ENCODE data around the gene L1TD1. TPM values are rescaled to one million over a fixed set of nuclear protein-coding genes. Genes with fewer than 3 reads are reported as not detected.

Gene L1TD1
- total RNA-seq, 2 experiments from 2014 or later = 0.07 to 0.09 TPM

- POLR2A ChIA-PET = no interaction called here
- ATAC-seq (no peak), DNase-seq (no peak)
- H3K36me3 Mint-ChIP-seq (ENCODE audit: low read depth) = no peaks in the 10 kb centered on the region
- intact Hi-C loops (cut with DNase I, micrococcal nuclease) = no loop called here
- CTCF ChIA-PET = no interaction called here
- no peaks in the 10 kb centered on the region for H3K9me3 Mint-ChIP-seq (ENCODE audit: low read depth)
- no peak overlapping the region for H3K27ac Mint-ChIP-seq
- H3K4me3 Mint-ChIP-seq = no peak overlapping the region
- H3K27me3 Mint-ChIP-seq = peaks cover 2% of the 10 kb centered on the region
- no peaks in the 10 kb centered on the region for H3K4me1 Mint-ChIP-seq
These were observed 33.7 kb downstream of the L1TD1 start for GRCh38 chr1:62228136-62228882.

GRCh38 chr1:62228883-62229187, 34.2 kb downstream of the L1TD1 start:
- POLR2A ChIA-PET = no interaction called here
- DNase-seq = no peak
- intact Hi-C loops (cut with DNase I, micrococcal nuclease) = no loop called here
- no peaks in the 10 kb centered on the region for H3K36me3 Mint-ChIP-seq (ENCODE audit: low read depth)
- no peak overlapping the region for H3K4me3 Mint-ChIP-seq
- CTCF ChIA-PET = interaction anchor here (0.7 to 1.1 kb wide), 3 partner anchors 23 to 105 kb away, joined by 3 to 4 read pairs (median 3); no protein-coding TSS in a partner anchor
- H3K27me3 Mint-ChIP-seq = peaks cover 2% of the 10 kb centered on the region
- H3K9me3 Mint-ChIP-seq (ENCODE audit: low read depth) = no peaks in the 10 kb centered on the region
- no peaks in the 10 kb centered on the region for H3K4me1 Mint-ChIP-seq
- no peak for ATAC-seq
- H3K27ac Mint-ChIP-seq = no peak overlapping the region

- Mint-ChIP-seq H3K36me3 (ENCODE audit: low read depth) (no peaks in the 10 kb centered on the region), H3K27me3 (peaks cover 2% of the 10 kb centered on the region), H3K4me1 (no peaks in the 10 kb centered on the region), H3K4me3 (no peak overlapping the region), H3K9me3 (ENCODE audit: low read depth) (no peaks in the 10 kb centered on the region), H3K27ac (no peak overlapping the region)
- DNase-seq (no peak), ATAC-seq (no peak)
- ChIA-PET CTCF (interaction anchor here (0.7 to 1.1 kb wide), 3 partner anchors 24 to 106 kb away, joined by 3 to 4 read pairs (median 3); no protein-coding TSS in a partner anchor), POLR2A (interaction anchor here (0.7 kb wide), 1 partner anchor 901 kb away, joined by 3 read pairs; no protein-coding TSS in a partner anchor)
- intact Hi-C loops (cut with DNase I, micrococcal nuclease) = no loop called here
These were observed 34.8 kb downstream of the L1TD1 start for GRCh38 chr1:62229468-62229867.

GRCh38 chr1:62229932-62230331, 35.3 kb downstream of the L1TD1 start:
- CTCF ChIA-PET = interaction anchor here (1.1 kb wide), 1 partner anchor 24 kb away, joined by 4 read pairs; no protein-coding TSS in a partner anchor
- Mint-ChIP-seq H3K4me3 (no peak overlapping the region), H3K36me3 (ENCODE audit: low read depth) (no peaks in the 10 kb centered on the region), H3K27me3 (peaks cover 2% of the 10 kb centered on the region), H3K4me1 (no peaks in the 10 kb centered on the region), H3K27ac (no peak overlapping the region), H3K9me3 (ENCODE audit: low read depth) (no peaks in the 10 kb centered on the region)
- intact Hi-C loops (cut with DNase I, micrococcal nuclease) = no loop called here
- no peak for DNase-seq
- no peak for ATAC-seq
- POLR2A ChIA-PET = interaction anchor here (0.7 kb wide), 1 partner anchor 900 kb away, joined by 3 read pairs; no protein-coding TSS in a partner anchor

GRCh38 chr1:62230718-62231117, 36.1 kb downstream of the L1TD1 start:
- POLR2A ChIA-PET = no interaction called here

GRCh38 chr1:62232871-62233278, 38.2 kb downstream of the L1TD1 start:
- Mint-ChIP-seq H3K27ac (no peak overlapping the region), H3K4me3 (no peak overlapping the region), H3K9me3 (ENCODE audit: low read depth) (no peaks in the 10 kb centered on the region), H3K4me1 (no peaks in the 10 kb centered on the region), H3K36me3 (ENCODE audit: low read depth) (no peaks in the 10 kb centered on the region), H3K27me3 (peaks cover 2% of the 10 kb centered on the region)
- CTCF ChIA-PET = no interaction called here
- DNase-seq = no peak
- no peak for ATAC-seq
- POLR2A ChIA-PET = interaction anchor here (0.7 kb wide), 1 partner anchor 15 kb away, joined by 3 read pairs; no protein-coding TSS in a partner anchor
- intact Hi-C loops (cut with DNase I, micrococcal nuclease) = no loop called here

More at GRCh38 chr1:62230718-62231117, 36.1 kb downstream of the L1TD1 start:
- no peak for ATAC-seq
- H3K9me3 Mint-ChIP-seq (ENCODE audit: low read depth) = no peaks in the 10 kb centered on the region
- H3K36me3 Mint-ChIP-seq (ENCODE audit: low read depth) = no peaks in the 10 kb centered on the region
- H3K4me1 Mint-ChIP-seq = no peaks in the 10 kb centered on the region
- CTCF ChIA-PET = no interaction called here
- DNase-seq = no peak
- H3K27ac Mint-ChIP-seq = no peak overlapping the region
- H3K27me3 Mint-ChIP-seq = peaks cover 2% of the 10 kb centered on the region
- intact Hi-C loops (cut with DNase I, micrococcal nuclease) = no loop called here
- no peak overlapping the region for H3K4me3 Mint-ChIP-seq

- no peak overlapping the region for H3K27ac Mint-ChIP-seq
- H3K36me3 Mint-ChIP-seq (ENCODE audit: low read depth) = no peaks in the 10 kb centered on the region
- H3K4me1 Mint-ChIP-seq = no peaks in the 10 kb centered on the region
- H3K4me3 Mint-ChIP-seq = no peak overlapping the region
- ATAC-seq (no peak), DNase-seq (no peak)
- intact Hi-C loops (cut with DNase I, micrococcal nuclease) = no loop called here
- ChIA-PET POLR2A (no interaction called here), CTCF (no interaction called here)
- H3K9me3 Mint-ChIP-seq (ENCODE audit: low read depth) = no peaks in the 10 kb centered on the region
- H3K27me3 Mint-ChIP-seq = peaks cover 2% of the 10 kb centered on the region
These were observed 39.3 kb downstream of the L1TD1 start for GRCh38 chr1:62233926-62234450.

- Mint-ChIP-seq H3K9me3 (ENCODE audit: low read depth) (no peaks in the 10 kb centered on the region), H3K27ac (no peak overlapping the region), H3K4me3 (no peak overlapping the region), H3K27me3 (peaks cover 2% of the 10 kb centered on the region), H3K36me3 (ENCODE audit: low read depth) (no peaks in the 10 kb centered on the region), H3K4me1 (no peaks in the 10 kb centered on the region)
- CTCF ChIA-PET = no interaction called here
- intact Hi-C loops (cut with DNase I, micrococcal nuclease) = no loop called here
- POLR2A ChIA-PET = no interaction called here
- DNase-seq (peak; percentile 13), ATAC-seq (no peak)
These were observed 40.0 kb downstream of the L1TD1 start for GRCh38 chr1:62234688-62235087.

- Mint-ChIP-seq H3K9me3 (ENCODE audit: low read depth) (no peaks in the 10 kb centered on the region), H3K4me3 (no peak overlapping the region), H3K27me3 (peaks cover 1% of the 10 kb centered on the region), H3K36me3 (ENCODE audit: low read depth) (no peaks in the 10 kb centered on the region), H3K27ac (no peak overlapping the region), H3K4me1 (no peaks in the 10 kb centered on the region)
- ATAC-seq (no peak), DNase-seq (no peak)
- intact Hi-C loops (cut with DNase I, micrococcal nuclease) = no loop called here
- CTCF ChIA-PET = no interaction called here
- POLR2A ChIA-PET = no interaction called here
These were observed 40.9 kb downstream of the L1TD1 start for GRCh38 chr1:62235576-62235975.

GRCh38 chr1:62237361-62237760, 42.7 kb downstream of the L1TD1 start:
- H3K36me3 Mint-ChIP-seq (ENCODE audit: low read depth) = no peaks in the 10 kb centered on the region
- DNase-seq = no peak
- intact Hi-C loops (cut with DNase I, micrococcal nuclease) = no loop called here
- H3K4me1 Mint-ChIP-seq = no peaks in the 10 kb centered on the region
- H3K9me3 Mint-ChIP-seq (ENCODE audit: low read depth) = no peaks in the 10 kb centered on the region
- ATAC-seq = no peak
- H3K4me3 Mint-ChIP-seq = no peak overlapping the region
- POLR2A ChIA-PET = no interaction called here
- CTCF ChIA-PET = no interaction called here
- H3K27me3 Mint-ChIP-seq = no peaks in the 10 kb centered on the region
- no peak overlapping the region for H3K27ac Mint-ChIP-seq

GRCh38 chr1:62237950-62238374, 43.3 kb downstream of the L1TD1 start:
- H3K9me3 Mint-ChIP-seq (ENCODE audit: low read depth) = no peaks in the 10 kb centered on the region
- no peak for ATAC-seq
- H3K4me3 Mint-ChIP-seq = no peak overlapping the region
- CTCF ChIA-PET = no interaction called here
- POLR2A ChIA-PET = no interaction called here
- no peaks in the 10 kb centered on the region for H3K36me3 Mint-ChIP-seq (ENCODE audit: low read depth)
- H3K27ac Mint-ChIP-seq = no peak overlapping the region
- DNase-seq = no peak
- intact Hi-C loops (cut with DNase I, micrococcal nuclease) = no loop called here
- no peaks in the 10 kb centered on the region for H3K4me1 Mint-ChIP-seq
- no peaks in the 10 kb centered on the region for H3K27me3 Mint-ChIP-seq

- H3K27ac Mint-ChIP-seq = no peak overlapping the region
These were observed 43.9 kb downstream of the L1TD1 start for GRCh38 chr1:62238507-62238906.

More at GRCh38 chr1:62238507-62238906, 43.9 kb downstream of the L1TD1 start:
- Mint-ChIP-seq H3K36me3 (ENCODE audit: low read depth) (no peaks in the 10 kb centered on the region), H3K4me3 (no peak overlapping the region), H3K4me1 (no peaks in the 10 kb centered on the region), H3K9me3 (ENCODE audit: low read depth) (no peaks in the 10 kb centered on the region), H3K27me3 (no peaks in the 10 kb centered on the region)
- intact Hi-C loops (cut with DNase I, micrococcal nuclease) = no loop called here
- DNase-seq = no peak
- CTCF ChIA-PET = no interaction called here
- POLR2A ChIA-PET = no interaction called here
- no peak for ATAC-seq
